ENCODE results near the gene ACR.
"Not testable (repeated sequence)": the region's sequence is repeated elsewhere in the genome, so short reads cannot be mapped to it uniquely, and the experiment has no call there.

ACR gene

GRCh38 chr22:50783033-50783879 is 45.3 kb downstream of the ACR start, which contains the start of gene RABL2B:
Gene RABL2B (minus strand): TSS chr22:50783636. CDS start chr22:50782294, 1,342 bp downstream.
- peak; percentile 82 for DNase-seq

- DNase-seq: not testable (repeated sequence)
Observed at GRCh38 chr22:50783880-50784276, 45.9 kb downstream of the ACR start.

GRCh38 chr22:50785289-50785688 is 47.3 kb downstream of the ACR start:
- not testable (repeated sequence) for DNase-seq

GRCh38 chr22:50786936-50787335 is 48.9 kb downstream of the ACR start:
- not testable (repeated sequence) for DNase-seq

All from HCEC 1CT (cell line).